K562 (cell line): Measurements from ENCODE around the gene TMEM214. TPM values are rescaled to one million over a fixed set of nuclear protein-coding genes. Genes with fewer than 3 reads are reported as not detected.

Experiments
- ATF3 ChIP-seq, 2 experiments: fragments of 450-650 bp in 1 of 2; sonication (generic) in 1 of 2; formaldehyde crosslinking in 1 of 2; IDR thresholded peaks in 1 of 2; conservative IDR thresholded peaks in 1 of 2; 2 replicates each; pipeline versions ENCODE4 v1.6.1 to v1.8.1; 2016 to 2023; ENCODE audit warnings: mild to moderate bottlenecking in 2 of 2, moderate library complexity in 2 of 2, inconsistent platforms in 1 of 2, missing genetic modification reagents in 1 of 2
- CTBP1 ChIP-seq: fragments of 450-650 bp; IDR thresholded peaks from 2 replicates; pipeline ENCODE4 v1.6.1; 2016; ENCODE audit warnings: borderline replicate concordance
- E2F4 ChIP-seq: sonication (generic); formaldehyde crosslinking; IDR thresholded peaks from 2 replicates; pipeline ENCODE4 v1.8.0; 2022; ENCODE audit warnings: mild to moderate bottlenecking, low read depth, missing genetic modification reagents
- FOSL1 ChIP-seq: fragments of 200-800 bp; sonication (Bioruptor generic); conservative IDR thresholded peaks from 2 replicates; pipeline ENCODE4 v1.6.1; 2016; ENCODE audit warnings: missing genetic modification characterization, missing compliant biosample characterization
- FOXK1 ChIP-seq: sonication (generic); formaldehyde crosslinking; IDR thresholded peaks from 2 replicates; pipeline ENCODE4 v1.8.0; 2022; ENCODE audit warnings: missing genetic modification reagents, mild to moderate bottlenecking, borderline replicate concordance
- RCOR1 ChIP-seq, 2 experiments: IDR thresholded peaks; 2 replicates each; pipeline ENCODE4 v1.6.1; 2012; ENCODE audit warnings: low read depth in 2 of 2, low read length in 2 of 2, borderline replicate concordance in 1 of 2, improper control_type of control experiment in 1 of 2
- RERE ChIP-seq: sonication (generic); formaldehyde crosslinking; IDR thresholded peaks from 2 replicates; pipeline ENCODE4 v1.8.0; 2023; ENCODE audit warnings: missing genetic modification reagents, mild to moderate bottlenecking, borderline replicate concordance
- SAP30 ChIP-seq: fragments of 200-600 bp; sonication (generic); IDR thresholded peaks from 2 replicates; pipeline ENCODE4 v1.6.1; 2012; ENCODE audit warnings: borderline replicate concordance, low read depth, mild to moderate bottlenecking, moderate library complexity, low read length, control low read depth, inconsistent platforms; ENCODE audit not compliant: insufficient read depth, poor library complexity, severe bottlenecking
- ZBTB26 ChIP-seq: fragments of 450-650 bp; formaldehyde crosslinking; IDR thresholded peaks from 2 replicates; pipeline ENCODE4 v1.4.0; 2022; ENCODE audit warnings: missing genetic modification characterization
- ZFP30 ChIP-seq: fragments of 250-450 bp; sonication (Bioruptor Pico); IDR thresholded peaks from 2 replicates; pipeline ENCODE4 v1.8.0; 2022; ENCODE audit warnings: moderate library complexity, mild to moderate bottlenecking, inconsistent platforms, borderline replicate concordance
- ZMIZ1 ChIP-seq, 2 experiments: fragments of 150-350 bp in 1 of 2; IDR thresholded peaks; 2 replicates each; pipeline ENCODE4 v1.6.1; 2012 to 2016; ENCODE audit warnings: low read depth in 2 of 2, low read length in 2 of 2, mild to moderate bottlenecking in 1 of 2, moderate library complexity in 1 of 2
- polyA plus RNA-seq, 8 experiments: library from polyadenylated mRNA; depleted of rRNA in 4 of 8; stranded (reverse) in 5 of 8; unstranded in 3 of 8; fragments of >200 nt; fragmentation: Nextera tagmentation in 2 of 8; fragmentation: Illumina TruSeq in 1 of 8; extraction: Ambion mirVana in 2 of 8; extraction: Trizol in 1 of 8; gene quantifications; 2 replicates each; pipeline versions ENCODE4 v1.2.1 to v1.2.3, GENCODE V29; 2011 to 2014; ENCODE audit warnings: inconsistent platforms in 1 of 8, missing spikeins in 1 of 8
- total RNA-seq, 7 experiments: library from RNA; depleted of rRNA in 6 of 7; stranded (reverse); fragments of >200 nt in 6 of 7; fragmentation: Illumina TruSeq in 2 of 7; extraction: Trizol in 2 of 7; gene quantifications; 2 replicates each; pipeline versions ENCODE4 v1.2.1 to v1.2.3, GENCODE V29; 2011 to 2021; ENCODE audit warnings: low replicate concordance in 1 of 7

Gene TMEM214
- total and polyA plus RNA-seq, 9 of the 15 experiments (the other 6 are each of a cell fraction or from before 2014, with no cell fraction given), result 11.4 to 81.4 (median 44.1) TPM

- peak in 1 of 2 experiments; percentile 85; a peak in 2 of 4 replicates for TF ChIP-seq ZMIZ1 (IDR thresholded peaks at IDR 0.05; ENCODE audit: low read depth in 2 of 2, low read length in 2 of 2)
- TF ChIP-seq ZBTB26 (CRISPR knock-in tag), result no peak
- TF ChIP-seq CTBP1, result peak; percentile 28
- no peak for TF ChIP-seq FOXK1 (CRISPR knock-in tag)
- peak in 1 of 2 experiments; percentile 74; a peak in 2 of 4 replicates for TF ChIP-seq RCOR1 (IDR thresholded peaks at IDR 0.05; ENCODE audit: borderline replicate concordance in 1 of 2, low read depth in 2 of 2, low read length in 2 of 2)
- TF ChIP-seq ZFP30 (CRISPR knock-in tag), result no peak
- no peak for TF ChIP-seq E2F4 (CRISPR knock-in tag)
- TF ChIP-seq SAP30, result no peak
- peak; percentile 74 for TF ChIP-seq FOSL1 (tag)
- TF ChIP-seq RERE (CRISPR knock-in tag), result no peak
- TF ChIP-seq ATF3 (IDR thresholded peaks at IDR 0.05), result no peak
- no peak for TF ChIP-seq ATF3 (CRISPR knock-in tag; conservative IDR thresholded peaks at IDR 0.05)
Observed at GRCh38 chr2:27007416-27008374, 25.1 kb upstream of the TMEM214 start (continued).
